ENCODE data around the gene GPR37L1.

GPR37L1 gene

GRCh38 chr1:202122639-202123335 is at the start of gene GPR37L1:
GPR37L1 (plus strand) TSS chr1:202122917; CDS start chr1:202122964, 47 bp downstream.
- Histone ChIP-seq H3K4me1 (ENCODE audit: control insufficient read depth, low read length) (no peaks in the 10 kb centered on the region), H3K4me3 (ENCODE audit: low read length) (no peak within 1 kb of the TSS), H3K27me3 (ENCODE audit: control insufficient read depth, low read length) (peaks cover 18% of the 10 kb centered on the region), H3K27ac (ENCODE audit: low read depth, low read length) (no peak within 1 kb of the TSS), H3K9me3 (ENCODE audit: control insufficient read depth, insufficient read depth, low read length) (no peaks in the 10 kb centered on the region), H3K4me2 (ENCODE audit: low read length) (no peak within 1 kb of the TSS), H4K20me1 (ENCODE audit: control insufficient read depth, insufficient read depth, low read depth, low read length) (no peaks in the 10 kb centered on the region), H3K36me3 (ENCODE audit: control insufficient read depth, low read length) (no peaks in the 10 kb centered on the region), H3F3A (ENCODE audit: control insufficient read depth, insufficient read depth) (no peaks in the 10 kb centered on the region), H3K9me2 (replicated peaks; ENCODE audit: control insufficient read depth, low read length) (no peaks in the 10 kb centered on the region), H3K79me2 (ENCODE audit: control insufficient read depth, low read length) (no peaks in the 10 kb centered on the region)
- no peak for TF ChIP-seq CTCF (IDR thresholded peaks at IDR 0.05; ENCODE audit: low read depth, low read length, poor library complexity, severe bottlenecking)
- no peak for TF ChIP-seq EZH2phosphoT487 (IDR thresholded peaks at IDR 0.05; ENCODE audit: borderline replicate concordance, low read length)

- no peak for TF ChIP-seq EZH2phosphoT487 (IDR thresholded peaks at IDR 0.05; ENCODE audit: borderline replicate concordance, low read length)
- no peak for TF ChIP-seq CTCF (IDR thresholded peaks at IDR 0.05; ENCODE audit: low read depth, low read length, poor library complexity, severe bottlenecking)
These were observed 49.5 kb upstream of the GPR37L1 start for GRCh38 chr1:202073206-202073605.

GRCh38 chr1:202074985-202075384 is 47.7 kb upstream of the GPR37L1 start:
- H3K27ac ChIP-seq (ENCODE audit: low read depth, low read length) = no peak overlapping the region
- no peaks in the 10 kb centered on the region for H3K36me3 ChIP-seq (ENCODE audit: control insufficient read depth, low read length)
- H3F3A ChIP-seq (ENCODE audit: control insufficient read depth, insufficient read depth) = no peaks in the 10 kb centered on the region
- H4K20me1 ChIP-seq (ENCODE audit: control insufficient read depth, insufficient read depth, low read depth, low read length) = no peaks in the 10 kb centered on the region
- H3K4me2 ChIP-seq (ENCODE audit: low read length) = no peak overlapping the region
- no peak overlapping the region for H3K4me3 ChIP-seq (ENCODE audit: low read length)
- no peaks in the 10 kb centered on the region for H3K4me1 ChIP-seq (ENCODE audit: control insufficient read depth, low read length)
- no peaks in the 10 kb centered on the region for H3K79me2 ChIP-seq (ENCODE audit: control insufficient read depth, low read length)
- no peaks in the 10 kb centered on the region for H3K27me3 ChIP-seq (ENCODE audit: control insufficient read depth, low read length)
- H3K9me2 ChIP-seq (replicated peaks; ENCODE audit: control insufficient read depth, low read length) = no peaks in the 10 kb centered on the region
- no peak for TF ChIP-seq CTCF (IDR thresholded peaks at IDR 0.05; ENCODE audit: low read depth, low read length, poor library complexity, severe bottlenecking)
- no peaks in the 10 kb centered on the region for H3K9me3 ChIP-seq (ENCODE audit: control insufficient read depth, insufficient read depth, low read length)

More at GRCh38 chr1:202073206-202073605, 49.5 kb upstream of the GPR37L1 start:
- H3K9me2 ChIP-seq (replicated peaks; ENCODE audit: control insufficient read depth, low read length) = no peaks in the 10 kb centered on the region
- no peaks in the 10 kb centered on the region for H3K4me1 ChIP-seq (ENCODE audit: control insufficient read depth, low read length)
- H3K36me3 ChIP-seq (ENCODE audit: control insufficient read depth, low read length) = no peaks in the 10 kb centered on the region
- no peaks in the 10 kb centered on the region for H4K20me1 ChIP-seq (ENCODE audit: control insufficient read depth, insufficient read depth, low read depth, low read length)
- H3F3A ChIP-seq (ENCODE audit: control insufficient read depth, insufficient read depth) = no peaks in the 10 kb centered on the region
- no peaks in the 10 kb centered on the region for H3K9me3 ChIP-seq (ENCODE audit: control insufficient read depth, insufficient read depth, low read length)
- no peak overlapping the region for H3K27ac ChIP-seq (ENCODE audit: low read depth, low read length)
- H3K27me3 ChIP-seq (ENCODE audit: control insufficient read depth, low read length) = no peaks in the 10 kb centered on the region
- no peaks in the 10 kb centered on the region for H3K79me2 ChIP-seq (ENCODE audit: control insufficient read depth, low read length)
- H3K4me3 ChIP-seq (ENCODE audit: low read length) = no peak overlapping the region
- H3K4me2 ChIP-seq (ENCODE audit: low read length) = no peak overlapping the region

Measured in DOHH2 (cell line).